K562 (cell line): ENCODE measurements around the gene STON2. TPM values are rescaled to one million over a fixed set of nuclear protein-coding genes. Genes with fewer than 3 reads are reported as not detected.

ENCODE experiments used
- ATAC-seq: fragments of 200-7000 bp; cut with Tn5 transposase; 3 replicates; pipeline ENCODE4 v1.9.1; 2020; ENCODE audit warnings: moderate library complexity
- BruUV-seq: library from RNA; stranded (reverse); fragments of 400-500 nt; replicated peaks from 2 replicates; lab custom pipeline; 2021; lab: Mats Ljungman, UMichigan
- CTCF ChIA-PET: fragments of 300-600 bp; formaldehyde crosslinking; extraction: SDS; loops from one replicate; lab custom pipeline; 2021; ENCODE audit warnings: low intra/inter-chr PET ratio; lab: Yijun Ruan, JAX
- POLR2A ChIA-PET: fragments of 300-600, 350-650 bp; sonication (Branson Sonifier 250); formaldehyde crosslinking; extraction: SDS; loops from one replicate; lab custom pipeline; 2021; ENCODE audit warnings: antibody characterized with exemption, inconsistent platforms; lab: Yijun Ruan, JAX
- DNase-seq, 4 experiments: peaks; one replicate each; pipeline versions ENCODE4 v3.0.0 to v3.0.0-alpha.2; 2011 to 2018; ENCODE audit warnings: low spot score in 3 of 4, mixed read lengths in 3 of 4; ENCODE audit errors: extremely low read depth in 1 of 4
- FAIRE-seq: peaks from 2 replicates; lab custom pipeline; 2011; peaks lifted over from hg19 to GRCh38; lab: Jason Lieb, UNC
- H2AFZ ChIP-seq: 2 replicates; pipeline ENCODE4 v1.6.0; 2011; ENCODE audit warnings: low read depth, low read length, control low read depth, inconsistent platforms
- H3K27ac ChIP-seq: fragments of 200-600 bp; 3 replicates; pipeline ENCODE4 v1.8.0; 2011; ENCODE audit warnings: low read depth, mild to moderate bottlenecking, control low read depth, inconsistent platforms, low read length, moderate library complexity, mixed read lengths; ENCODE audit errors: extremely low read depth
- H3K27me3 ChIP-seq, 2 experiments: fragments of 300-600 bp in 1 of 2; 2 replicates in 1 of 2; 3 replicates in 1 of 2; pipeline versions ENCODE4 v1.6.0 to v1.8.0; 2011; ENCODE audit warnings: inconsistent platforms in 2 of 2, low read length in 2 of 2, mild to moderate bottlenecking in 1 of 2, mixed read lengths in 1 of 2, moderate library complexity in 1 of 2; ENCODE audit not compliant: control insufficient read depth in 2 of 2, insufficient read depth in 2 of 2
- H3K36me3 ChIP-seq: fragments of 300-600 bp; 3 replicates; pipeline ENCODE4 v1.8.0; 2011; ENCODE audit warnings: mild to moderate bottlenecking, low read length, inconsistent platforms; ENCODE audit not compliant: control insufficient read depth, insufficient read depth
- H3K4me1 ChIP-seq, 2 experiments: fragments of 200-600 bp in 1 of 2; replicated peaks in 1 of 2; 2 replicates in 1 of 2; 3 replicates in 1 of 2; pipeline versions ENCODE4 v1.5.1 to v1.8.0; 2011; ENCODE audit warnings: inconsistent platforms in 2 of 2, low read length in 2 of 2, mild to moderate bottlenecking in 1 of 2, mixed read lengths in 1 of 2, moderate library complexity in 1 of 2; ENCODE audit not compliant: control insufficient read depth in 2 of 2, insufficient read depth in 2 of 2
- H3K4me2 ChIP-seq: 2 replicates; pipeline ENCODE4 v1.6.1; 2011; ENCODE audit warnings: low read length, control low read depth, inconsistent platforms, mixed read lengths; ENCODE audit not compliant: insufficient read depth
- H3K4me3 ChIP-seq: fragments of 200-600 bp; sonication (generic), shearing (Covaris generic); 2 replicates; pipeline ENCODE4 v1.5.1; 2016; ENCODE audit warnings: control low read depth, inconsistent platforms
- H3K79me2 ChIP-seq: fragments of 200-600 bp; 3 replicates; pipeline ENCODE4 v1.8.0; 2011; ENCODE audit warnings: low read length, inconsistent platforms; ENCODE audit not compliant: control insufficient read depth, insufficient read depth
- H3K9ac ChIP-seq, 2 experiments: 2 replicates each; pipeline versions ENCODE4 v1.6.0 to v1.6.1; 2011; ENCODE audit warnings: low read depth in 2 of 2, low read length in 2 of 2, control low read depth in 1 of 2, inconsistent platforms in 1 of 2, mild to moderate bottlenecking in 1 of 2, mixed read lengths in 1 of 2; ENCODE audit not compliant: insufficient read depth in 1 of 2
- H3K9me1 ChIP-seq: one replicate; pipeline ENCODE4 v1.6.0; 2011; ENCODE audit warnings: inconsistent platforms, mild to moderate bottlenecking, low read length, moderate library complexity; ENCODE audit not compliant: control insufficient read depth, insufficient read depth
- H3K9me3 ChIP-seq: replicated peaks from 2 replicates; pipeline ENCODE4 v1.5.1; 2011; ENCODE audit warnings: low read depth, low read length, inconsistent platforms; ENCODE audit not compliant: control insufficient read depth, insufficient read depth
- H4K20me1 ChIP-seq: replicated peaks from 2 replicates; pipeline ENCODE4 v1.6.1; 2011; ENCODE audit warnings: low read length, inconsistent platforms, mixed read lengths; ENCODE audit not compliant: control insufficient read depth, insufficient read depth
- ZNF589 ChIP-seq: fragments of 200-800 bp; sonication (Bioruptor generic); IDR thresholded peaks from 2 replicates; pipeline ENCODE4 v1.6.1; 2016; ENCODE audit warnings: low read depth, missing genetic modification characterization, missing compliant biosample characterization
- WGBS: fragments of 100-300 bp; shearing (Covaris generic); methylation state at CpG from one replicate; pipeline ENCODE4 v1.1.6; 2016; ENCODE audit warnings: low coverage, mixed read lengths; ENCODE audit not compliant: insufficient coverage; ENCODE audit errors: missing lambda C conversion rate; 5-methylcytosine and 5-hydroxymethylcytosine counted together
- in situ Hi-C: fragments of 300-500 bp; cut with MboI; formaldehyde crosslinking; loops from 4 replicates; pipeline ENCODE4 v1.15.0; 2018; ENCODE audit warnings: inconsistent platforms, mixed read lengths
- intact Hi-C: fragments of 100-400 bp; cut with micrococcal nuclease; formaldehyde crosslinking; loops from 2 replicates; pipeline ENCODE4 v1.14.2; 2022
- polyA plus RNA-seq, 8 experiments: library from polyadenylated mRNA; depleted of rRNA in 4 of 8; stranded (reverse) in 5 of 8; unstranded in 3 of 8; fragments of >200 nt; fragmentation: Nextera tagmentation in 2 of 8; fragmentation: Illumina TruSeq in 1 of 8; extraction: Ambion mirVana in 2 of 8; extraction: Trizol in 1 of 8; gene quantifications; 2 replicates each; pipeline versions ENCODE4 v1.2.1 to v1.2.3, GENCODE V29; 2011 to 2014; ENCODE audit warnings: inconsistent platforms in 1 of 8, missing spikeins in 1 of 8
- total RNA-seq, 7 experiments: library from RNA; depleted of rRNA in 6 of 7; stranded (reverse); fragments of >200 nt in 6 of 7; fragmentation: Illumina TruSeq in 2 of 7; extraction: Trizol in 2 of 7; gene quantifications; 2 replicates each; pipeline versions ENCODE4 v1.2.1 to v1.2.3, GENCODE V29; 2011 to 2021; ENCODE audit warnings: low replicate concordance in 1 of 7
- TF ChIP-seq, protein P1 (sequence below): sonication (generic); formaldehyde crosslinking; IDR thresholded peaks from 2 replicates; pipeline ENCODE4 v1.8.0; 2023; ENCODE audit warnings: missing genetic modification reagents, mild to moderate bottlenecking, borderline replicate concordance
- TF ChIP-seq, protein P2 (sequence below): fragments of 250-450 bp; sonication (Bioruptor Pico); IDR thresholded peaks from 2 replicates; pipeline ENCODE4 v1.5.0; 2020; ENCODE audit warnings: mild to moderate bottlenecking, borderline replicate concordance

The STON2 gene
- total and polyA plus RNA-seq, 9 of the 15 experiments (the other 6 are each of a cell fraction or from before 2014, with no cell fraction given), result 7.8 to 99.3 (median 53.5) TPM

DNA sequence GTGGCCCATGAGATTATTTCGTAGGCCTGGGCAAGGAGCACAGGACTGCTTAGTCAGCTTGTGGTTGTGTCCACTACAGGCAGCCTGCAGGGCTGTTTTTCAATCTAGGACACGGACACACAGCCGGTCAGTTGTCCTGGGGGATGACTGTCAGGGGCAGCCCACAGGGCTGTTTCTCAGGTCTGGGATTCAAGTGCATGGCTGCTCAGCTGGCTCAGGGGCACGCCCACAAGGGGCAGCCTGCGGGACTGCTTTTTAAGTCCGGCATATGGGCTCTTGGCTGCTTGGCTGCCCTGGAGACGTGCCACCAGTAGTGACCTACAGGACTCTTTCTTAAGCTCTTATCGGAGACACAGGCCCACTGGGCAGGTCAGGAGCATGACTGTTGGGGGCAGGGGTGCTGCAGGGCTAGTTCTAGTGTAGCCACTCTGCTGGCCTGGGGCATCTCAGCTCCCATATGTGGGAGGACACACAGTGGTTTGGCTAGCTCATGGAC, 152.8 kb downstream of the STON2 start:
- no peaks in the 10 kb centered on the region for H3K27me3 ChIP-seq
- H4K20me1 ChIP-seq, result no peaks in the 10 kb centered on the region
- no peak for DNase-seq
- H2AFZ ChIP-seq, result no peak overlapping the region
- ATAC-seq, result peak; percentile 58
- in situ Hi-C loops (no loop called here), intact Hi-C loops (no loop called here)
- no peak for FAIRE-seq
- H3K36me3 ChIP-seq, result no peaks in the 10 kb centered on the region
- TF ChIP-seq, protein P1, sequence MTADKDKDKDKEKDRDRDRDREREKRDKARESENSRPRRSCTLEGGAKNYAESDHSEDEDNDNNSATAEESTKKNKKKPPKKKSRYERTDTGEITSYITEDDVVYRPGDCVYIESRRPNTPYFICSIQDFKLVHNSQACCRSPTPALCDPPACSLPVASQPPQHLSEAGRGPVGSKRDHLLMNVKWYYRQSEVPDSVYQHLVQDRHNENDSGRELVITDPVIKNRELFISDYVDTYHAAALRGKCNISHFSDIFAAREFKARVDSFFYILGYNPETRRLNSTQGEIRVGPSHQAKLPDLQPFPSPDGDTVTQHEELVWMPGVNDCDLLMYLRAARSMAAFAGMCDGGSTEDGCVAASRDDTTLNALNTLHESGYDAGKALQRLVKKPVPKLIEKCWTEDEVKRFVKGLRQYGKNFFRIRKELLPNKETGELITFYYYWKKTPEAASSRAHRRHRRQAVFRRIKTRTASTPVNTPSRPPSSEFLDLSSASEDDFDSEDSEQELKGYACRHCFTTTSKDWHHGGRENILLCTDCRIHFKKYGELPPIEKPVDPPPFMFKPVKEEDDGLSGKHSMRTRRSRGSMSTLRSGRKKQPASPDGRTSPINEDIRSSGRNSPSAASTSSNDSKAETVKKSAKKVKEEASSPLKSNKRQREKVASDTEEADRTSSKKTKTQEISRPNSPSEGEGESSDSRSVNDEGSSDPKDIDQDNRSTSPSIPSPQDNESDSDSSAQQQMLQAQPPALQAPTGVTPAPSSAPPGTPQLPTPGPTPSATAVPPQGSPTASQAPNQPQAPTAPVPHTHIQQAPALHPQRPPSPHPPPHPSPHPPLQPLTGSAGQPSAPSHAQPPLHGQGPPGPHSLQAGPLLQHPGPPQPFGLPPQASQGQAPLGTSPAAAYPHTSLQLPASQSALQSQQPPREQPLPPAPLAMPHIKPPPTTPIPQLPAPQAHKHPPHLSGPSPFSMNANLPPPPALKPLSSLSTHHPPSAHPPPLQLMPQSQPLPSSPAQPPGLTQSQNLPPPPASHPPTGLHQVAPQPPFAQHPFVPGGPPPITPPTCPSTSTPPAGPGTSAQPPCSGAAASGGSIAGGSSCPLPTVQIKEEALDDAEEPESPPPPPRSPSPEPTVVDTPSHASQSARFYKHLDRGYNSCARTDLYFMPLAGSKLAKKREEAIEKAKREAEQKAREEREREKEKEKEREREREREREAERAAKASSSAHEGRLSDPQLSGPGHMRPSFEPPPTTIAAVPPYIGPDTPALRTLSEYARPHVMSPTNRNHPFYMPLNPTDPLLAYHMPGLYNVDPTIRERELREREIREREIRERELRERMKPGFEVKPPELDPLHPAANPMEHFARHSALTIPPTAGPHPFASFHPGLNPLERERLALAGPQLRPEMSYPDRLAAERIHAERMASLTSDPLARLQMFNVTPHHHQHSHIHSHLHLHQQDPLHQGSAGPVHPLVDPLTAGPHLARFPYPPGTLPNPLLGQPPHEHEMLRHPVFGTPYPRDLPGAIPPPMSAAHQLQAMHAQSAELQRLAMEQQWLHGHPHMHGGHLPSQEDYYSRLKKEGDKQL (CRISPR knock-in tag), result no peak
- TF ChIP-seq, protein P2, sequence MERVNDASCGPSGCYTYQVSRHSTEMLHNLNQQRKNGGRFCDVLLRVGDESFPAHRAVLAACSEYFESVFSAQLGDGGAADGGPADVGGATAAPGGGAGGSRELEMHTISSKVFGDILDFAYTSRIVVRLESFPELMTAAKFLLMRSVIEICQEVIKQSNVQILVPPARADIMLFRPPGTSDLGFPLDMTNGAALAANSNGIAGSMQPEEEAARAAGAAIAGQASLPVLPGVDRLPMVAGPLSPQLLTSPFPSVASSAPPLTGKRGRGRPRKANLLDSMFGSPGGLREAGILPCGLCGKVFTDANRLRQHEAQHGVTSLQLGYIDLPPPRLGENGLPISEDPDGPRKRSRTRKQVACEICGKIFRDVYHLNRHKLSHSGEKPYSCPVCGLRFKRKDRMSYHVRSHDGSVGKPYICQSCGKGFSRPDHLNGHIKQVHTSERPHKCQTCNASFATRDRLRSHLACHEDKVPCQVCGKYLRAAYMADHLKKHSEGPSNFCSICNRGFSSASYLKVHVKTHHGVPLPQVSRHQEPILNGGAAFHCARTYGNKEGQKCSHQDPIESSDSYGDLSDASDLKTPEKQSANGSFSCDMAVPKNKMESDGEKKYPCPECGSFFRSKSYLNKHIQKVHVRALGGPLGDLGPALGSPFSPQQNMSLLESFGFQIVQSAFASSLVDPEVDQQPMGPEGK (CRISPR knock-in tag), result no peak
- no peak for TF ChIP-seq ZNF589 (CRISPR knock-in tag)
- no TSS peak for BruUV-seq
- no peak overlapping the region for H3K4me2 ChIP-seq
- ChIA-PET POLR2A (no interaction called here), CTCF (no interaction called here)
- H3K4me1 ChIP-seq, result peaks cover 0 to 5% of the 10 kb centered on the region in 2 experiments; a peak in 2 of 5 replicates
- WGBS, result 14% methylated on average over 8 of the region's 8 CpGs
- no peak overlapping the region for H3K27ac ChIP-seq
- H3K9me1 ChIP-seq, result no peaks in the 10 kb centered on the region
- no peak overlapping the region for H3K4me3 ChIP-seq
- no peaks in the 10 kb centered on the region for H3K9me3 ChIP-seq
- 0 out of 4 replicates have a peak overlapping the region, but pooled peaks of 1 of the 2 experiments have one; percentile 35 for H3K9ac ChIP-seq
- H3K79me2 ChIP-seq, result no peaks in the 10 kb centered on the region
